ENCODE data around the gene IRF7. TPM values are rescaled to one million over a fixed set of nuclear protein-coding genes. Genes with fewer than 3 reads are reported as not detected.

IRF7 gene
- total RNA-seq, 5 donors from 2014 or later (not counting 1 experiment from before 2014, with no cell fraction given), result 58.9 to 128 (median 73.7) TPM

DNA sequence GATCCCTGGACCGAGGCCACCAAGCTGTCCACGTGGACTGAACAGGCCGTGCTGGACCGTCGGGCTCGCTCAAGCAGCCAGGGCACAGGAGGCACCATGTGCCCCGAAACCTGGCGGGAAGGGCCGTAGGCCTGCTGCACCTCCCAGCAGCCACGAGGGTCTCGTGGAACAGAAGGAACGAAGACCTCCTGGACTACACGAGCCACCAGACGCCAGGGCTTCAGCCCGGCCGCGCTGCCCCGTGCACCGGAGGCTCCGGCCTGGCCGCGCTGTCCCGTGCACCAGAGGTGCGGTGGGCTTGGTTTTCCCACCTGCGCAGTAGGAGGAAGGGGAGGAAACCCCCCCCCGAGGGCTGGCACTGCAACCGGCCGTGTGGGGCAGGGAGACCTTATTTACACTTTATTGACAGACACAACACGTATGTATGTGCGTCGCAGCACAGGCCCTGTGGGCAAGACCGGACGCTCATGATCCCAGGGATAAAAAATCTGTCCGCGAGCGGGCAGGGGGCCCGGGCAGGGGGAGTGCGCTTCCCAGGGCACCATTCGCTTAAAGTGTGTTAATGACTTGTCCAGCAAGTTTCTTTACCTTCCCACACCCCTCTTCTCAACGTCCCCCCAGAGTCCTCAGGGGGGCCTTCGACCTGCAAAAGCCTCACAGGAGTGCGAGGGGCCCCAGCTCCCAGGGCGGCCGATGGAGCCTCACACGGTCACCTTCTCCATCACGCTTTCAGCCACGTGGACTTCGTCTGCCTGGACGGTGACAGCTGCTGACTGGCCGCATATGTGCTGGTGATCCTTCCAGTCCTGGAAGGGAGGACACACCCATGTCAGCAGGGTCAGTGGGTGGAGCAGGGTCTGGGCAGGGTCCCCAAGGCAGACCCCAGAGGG, 28.3 kb upstream of the IRF7 start:
- H3K9me3 ChIP-seq, result no peaks in the 10 kb centered on the region
- no peak overlapping the region for H3K27ac Mint-ChIP-seq

DNA sequence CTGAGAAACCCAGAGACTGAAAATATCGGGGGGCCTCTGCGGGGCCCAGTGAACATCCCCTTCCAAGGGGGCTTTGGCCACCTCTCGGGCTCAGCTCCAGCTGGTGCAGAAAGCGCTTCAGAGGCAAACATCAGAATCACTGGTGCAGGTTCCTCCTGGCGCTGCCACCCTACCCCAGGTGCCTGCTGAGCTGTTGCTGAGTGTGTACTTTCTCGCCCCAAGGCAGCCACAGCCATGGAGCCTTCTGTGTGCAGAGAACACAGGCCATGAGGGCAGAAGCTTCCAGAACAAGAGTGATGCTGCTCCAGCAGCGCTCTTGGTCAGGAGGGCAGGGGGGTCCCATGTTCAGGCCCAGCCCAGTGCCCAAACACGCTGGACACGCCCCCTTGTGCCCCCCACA, 27.6 kb upstream of the IRF7 start:
- WGBS (ENCODE audit: insufficient coverage), result 85% methylated on average over 9 of the region's 9 CpGs
- CTCF ChIA-PET, result no interaction called here
- Histone ChIP-seq H3K27ac (ENCODE audit: low read length) (no peak overlapping the region), H3K27me3 (replicated peaks in 1 of 2; ENCODE audit: control insufficient read depth in 2 of 2, extremely low read depth in 1 of 2, insufficient read depth in 2 of 2, low read length in 1 of 2) (peaks cover 0 to 22% of the 10 kb centered on the region in 2 experiments), H3K4me3 (ENCODE audit: control insufficient read depth in 1 of 2, extremely low read depth in 1 of 2, low read length in 1 of 2) (no peak overlapping the region), H3K9me3 (no peaks in the 10 kb centered on the region), H3K36me3 (ENCODE audit: control insufficient read depth in 2 of 2, extremely low read depth in 1 of 2, insufficient read depth in 1 of 2, low read length in 1 of 2) (peaks cover 7 to 14% of the 10 kb centered on the region in 2 donors), H3K4me1 (ENCODE audit: control insufficient read depth in 1 of 2, extremely low read depth in 1 of 2, insufficient read depth in 2 of 2, low read length in 2 of 2) (peaks cover 0 to 19% of the 10 kb centered on the region in 2 experiments)
- no peaks in the 10 kb centered on the region for H3K9me3 Mint-ChIP-seq
- peaks cover 8 to 18% (median 13%) of the 10 kb centered on the region in 3 donors for H3K4me1 Mint-ChIP-seq
- ATAC-seq (replicated peaks in 1 of 4), result peak in 1 of 4 experiments; percentile 49
- peaks cover 3 to 13% of the 10 kb centered on the region in 2 donors for H3K27me3 Mint-ChIP-seq
- POLR2A ChIA-PET, result no interaction called here
- H3K4me3 Mint-ChIP-seq, result no peak overlapping the region
- peaks cover 5% of the 10 kb centered on the region for H3K36me3 Mint-ChIP-seq
- no peak overlapping the region for H3K27ac Mint-ChIP-seq
- peak in 3 of 35 experiments; percentile 22 to 35 (median 31) for DNase-seq

More for the DNA sequence above, 28.3 kb upstream of the IRF7 start:
- Histone ChIP-seq H3K27me3 (replicated peaks in 1 of 2; ENCODE audit: control insufficient read depth in 2 of 2, extremely low read depth in 1 of 2, insufficient read depth in 2 of 2, low read length in 1 of 2) (peaks cover 0 to 15% of the 10 kb centered on the region in 2 experiments), H3K36me3 (ENCODE audit: control insufficient read depth in 2 of 2, extremely low read depth in 1 of 2, insufficient read depth in 1 of 2, low read length in 1 of 2) (peaks cover 7 to 14% of the 10 kb centered on the region in 2 donors), H3K4me3 (ENCODE audit: control insufficient read depth in 1 of 2, extremely low read depth in 1 of 2, low read length in 1 of 2) (no peak overlapping the region), H3K4me1 (ENCODE audit: control insufficient read depth in 1 of 2, extremely low read depth in 1 of 2, insufficient read depth in 2 of 2, low read length in 2 of 2) (peaks cover 0 to 12% of the 10 kb centered on the region in 2 experiments), H3K27ac (ENCODE audit: low read length) (no peak overlapping the region)
- ChIA-PET POLR2A (no interaction called here), CTCF (no interaction called here)
- ATAC-seq (replicated peaks in 1 of 4) (no peak), DNase-seq (no peak)
- WGBS (ENCODE audit: insufficient coverage), result 98% methylated on average over 27 of the region's 50 CpGs
- Mint-ChIP-seq H3K36me3 (peaks cover 8% of the 10 kb centered on the region), H3K4me3 (no peak overlapping the region), H3K9me3 (no peaks in the 10 kb centered on the region), H3K4me1 (peaks cover 2 to 12% (median 6%) of the 10 kb centered on the region in 3 donors), H3K27me3 (peaks cover 0 to 6% of the 10 kb centered on the region in 2 donors)

DNA sequence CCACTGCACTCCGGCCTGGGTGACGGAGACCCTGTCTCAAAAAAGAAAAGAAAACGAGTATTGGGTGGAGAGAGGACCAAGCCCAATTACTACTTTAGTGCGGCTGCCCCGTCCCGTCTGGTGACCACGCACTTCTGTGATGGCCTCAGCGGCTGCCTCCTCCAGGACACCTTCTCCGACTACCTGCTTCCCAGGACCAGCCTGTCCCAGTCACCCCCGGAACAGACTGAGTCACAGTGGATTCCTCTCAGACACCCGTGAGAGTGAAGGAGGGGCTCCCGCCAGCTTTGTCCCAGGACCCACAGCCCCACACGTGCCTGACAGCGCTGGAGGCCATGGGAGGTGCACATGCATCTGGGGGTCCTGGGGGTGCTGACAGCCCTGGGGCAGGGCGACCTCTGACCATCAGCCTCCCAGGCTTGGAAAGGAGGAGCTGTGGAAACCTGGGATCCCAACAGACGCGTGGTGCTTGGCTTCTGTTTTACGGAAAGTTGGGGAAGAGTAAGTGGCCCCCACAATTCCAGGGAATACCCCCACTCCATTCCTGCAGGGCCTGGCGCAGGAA, 26.1 kb upstream of the IRF7 start:
- peaks cover 0 to 34% of the 10 kb centered on the region in 2 experiments for H3K27me3 ChIP-seq (replicated peaks in 1 of 2; ENCODE audit: control insufficient read depth in 2 of 2, extremely low read depth in 1 of 2, insufficient read depth in 2 of 2, low read length in 1 of 2)
- POLR2A ChIA-PET, result interaction anchor here in 1 of 2 donors (0.6 kb wide), 1 partner anchor 119 kb away, joined by 5 read pairs; no protein-coding TSS in a partner anchor
- Mint-ChIP-seq H3K27me3 (peaks cover 8 to 21% of the 10 kb centered on the region in 2 donors), H3K27ac (no peak overlapping the region), H3K36me3 (peaks cover 3% of the 10 kb centered on the region), H3K9me3 (no peaks in the 10 kb centered on the region), H3K4me3 (peak overlapping the region in 1 of 3 donors; percentile 75), H3K4me1 (peaks cover 12 to 19% (median 19%) of the 10 kb centered on the region in 3 donors)
- no peak for DNase-seq
- no peaks in the 10 kb centered on the region for H3K9me3 ChIP-seq
- peaks cover 7 to 14% of the 10 kb centered on the region in 2 donors for H3K36me3 ChIP-seq (ENCODE audit: control insufficient read depth in 2 of 2, extremely low read depth in 1 of 2, insufficient read depth in 1 of 2, low read length in 1 of 2)
- ATAC-seq (replicated peaks in 1 of 4), result no peak
- CTCF ChIA-PET, result no interaction called here
- WGBS (ENCODE audit: insufficient coverage), result 94% methylated on average over 10 of the region's 19 CpGs
- no peak overlapping the region for H3K27ac ChIP-seq (ENCODE audit: low read length)
- H3K4me1 ChIP-seq (ENCODE audit: control insufficient read depth in 1 of 2, extremely low read depth in 1 of 2, insufficient read depth in 2 of 2, low read length in 2 of 2), result peaks cover 0 to 32% of the 10 kb centered on the region in 2 experiments
- no peak overlapping the region for H3K4me3 ChIP-seq (ENCODE audit: control insufficient read depth in 1 of 2, extremely low read depth in 1 of 2, low read length in 1 of 2)

DNA sequence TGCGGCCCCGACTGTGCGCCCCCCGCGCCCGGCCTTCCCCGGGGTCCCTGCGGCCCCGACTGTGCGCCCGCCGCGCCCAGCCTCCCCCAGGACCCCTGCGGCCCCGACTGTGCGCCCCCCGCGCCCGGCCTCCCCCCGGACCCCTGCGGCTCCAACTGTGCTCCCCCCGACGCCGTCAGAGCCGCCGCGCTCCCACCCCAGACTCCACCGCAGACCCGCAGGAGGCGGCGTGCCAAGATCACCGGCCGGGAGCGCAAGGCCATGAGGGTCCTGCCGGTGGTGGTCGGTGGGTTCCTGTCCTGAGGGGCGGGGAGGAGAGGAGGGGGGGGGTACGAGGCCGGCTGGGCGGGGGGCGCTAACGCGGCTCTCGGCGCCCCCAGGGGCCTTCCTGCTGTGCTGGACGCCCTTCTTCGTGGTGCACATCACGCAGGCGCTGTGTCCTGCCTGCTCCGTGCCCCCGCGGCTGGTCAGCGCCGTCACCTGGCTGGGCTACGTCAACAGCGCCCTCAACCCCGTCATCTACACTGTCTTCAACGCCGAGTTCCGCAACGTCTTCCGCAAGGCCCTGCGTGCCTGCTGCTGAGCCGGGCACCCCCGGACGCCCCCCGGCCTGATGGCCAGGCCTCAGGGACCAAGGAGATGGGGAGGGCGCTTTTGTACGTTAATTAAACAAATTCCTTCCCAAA, 24.4 kb upstream of the IRF7 start:
- POLR2A ChIA-PET, result no interaction called here
- H3K27ac Mint-ChIP-seq, result peak overlapping the region in 1 of 2 donors; percentile 39

DNA sequence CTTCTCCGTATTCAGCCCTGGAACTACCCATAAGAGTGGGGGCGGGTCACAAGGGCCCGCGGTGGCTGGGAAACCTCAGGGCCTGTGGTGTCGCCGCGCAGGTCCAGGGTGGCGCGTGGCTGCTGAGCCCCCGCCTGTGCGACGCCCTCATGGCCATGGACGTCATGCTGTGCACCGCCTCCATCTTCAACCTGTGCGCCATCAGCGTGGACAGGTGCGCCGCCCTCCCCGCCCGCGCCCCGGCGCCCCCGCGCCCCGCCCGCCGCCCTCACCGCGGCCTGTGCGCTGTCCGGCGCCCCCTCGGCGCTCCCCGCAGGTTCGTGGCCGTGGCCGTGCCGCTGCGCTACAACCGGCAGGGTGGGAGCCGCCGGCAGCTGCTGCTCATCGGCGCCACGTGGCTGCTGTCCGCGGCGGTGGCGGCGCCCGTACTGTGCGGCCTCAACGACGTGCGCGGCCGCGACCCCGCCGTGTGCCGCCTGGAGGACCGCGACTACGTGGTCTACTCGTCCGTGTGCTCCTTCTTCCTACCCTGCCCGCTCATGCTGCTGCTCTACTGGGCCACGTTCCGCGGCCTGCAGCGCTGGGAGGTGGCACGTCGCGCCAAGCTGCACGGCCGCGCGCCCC, 23.7 kb upstream of the IRF7 start:
- peaks cover 0 to 35% of the 10 kb centered on the region in 2 experiments for H3K4me1 ChIP-seq (ENCODE audit: control insufficient read depth in 1 of 2, extremely low read depth in 1 of 2, insufficient read depth in 2 of 2, low read length in 2 of 2)
- no peaks in the 10 kb centered on the region for H3K36me3 Mint-ChIP-seq
- POLR2A ChIA-PET, result no interaction called here
- H3K9me3 Mint-ChIP-seq, result no peaks in the 10 kb centered on the region
- peaks cover 14 to 35% of the 10 kb centered on the region in 2 donors for H3K27me3 Mint-ChIP-seq
- H3K4me3 ChIP-seq (ENCODE audit: control insufficient read depth in 1 of 2, extremely low read depth in 1 of 2, low read length in 1 of 2), result peak overlapping the region in 1 of 2 donors; percentile 38
- CTCF ChIA-PET, result no interaction called here
- peak; percentile 11 to 30 (median 22) for ATAC-seq (replicated peaks in 1 of 4)
- peaks cover 15 to 19% (median 19%) of the 10 kb centered on the region in 3 donors for H3K4me1 Mint-ChIP-seq
- H3K9me3 ChIP-seq, result no peaks in the 10 kb centered on the region
- peaks cover 0 to 55% of the 10 kb centered on the region in 2 experiments for H3K27me3 ChIP-seq (replicated peaks in 1 of 2; ENCODE audit: control insufficient read depth in 2 of 2, extremely low read depth in 1 of 2, insufficient read depth in 2 of 2, low read length in 1 of 2)
- no peak overlapping the region for H3K27ac Mint-ChIP-seq
- peak overlapping the region in 1 of 3 donors; percentile 75 for H3K4me3 Mint-ChIP-seq
- no peak overlapping the region for H3K27ac ChIP-seq (ENCODE audit: low read length)
- 8% methylated on average over 76 of the region's 80 CpGs for WGBS (ENCODE audit: insufficient coverage)
- no peak for DNase-seq
- peaks cover 5 to 11% of the 10 kb centered on the region in 2 donors for H3K36me3 ChIP-seq (ENCODE audit: control insufficient read depth in 2 of 2, extremely low read depth in 1 of 2, insufficient read depth in 1 of 2, low read length in 1 of 2)

More for the DNA sequence above, 24.4 kb upstream of the IRF7 start:
- CTCF ChIA-PET, result no interaction called here
- ATAC-seq (replicated peaks in 1 of 4) (peak in 2 of 4 experiments; percentile 14 to 24), DNase-seq (peak in 1 of 35 experiments; percentile 52)
- WGBS (ENCODE audit: insufficient coverage), result 10% methylated on average over 55 of the region's 69 CpGs
- peaks cover under 1% of the 10 kb centered on the region for H3K36me3 Mint-ChIP-seq
- Histone ChIP-seq H3K4me3 (ENCODE audit: control insufficient read depth in 1 of 2, extremely low read depth in 1 of 2, low read length in 1 of 2) (peak overlapping the region in 1 of 2 donors; percentile 50), H3K27ac (ENCODE audit: low read length) (no peak overlapping the region), H3K27me3 (replicated peaks in 1 of 2; ENCODE audit: control insufficient read depth in 2 of 2, extremely low read depth in 1 of 2, insufficient read depth in 2 of 2, low read length in 1 of 2) (peaks cover 0 to 51% of the 10 kb centered on the region in 2 experiments), H3K36me3 (ENCODE audit: control insufficient read depth in 2 of 2, extremely low read depth in 1 of 2, insufficient read depth in 1 of 2, low read length in 1 of 2) (peaks cover 7 to 13% of the 10 kb centered on the region in 2 donors), H3K4me1 (ENCODE audit: control insufficient read depth in 1 of 2, extremely low read depth in 1 of 2, insufficient read depth in 2 of 2, low read length in 2 of 2) (peaks cover 0 to 35% of the 10 kb centered on the region in 2 experiments), H3K9me3 (no peaks in the 10 kb centered on the region)
- peak overlapping the region; percentile 25 to 75 (median 37) for H3K4me3 Mint-ChIP-seq
- H3K4me1 Mint-ChIP-seq, result peaks cover 15 to 19% (median 19%) of the 10 kb centered on the region in 3 donors
- no peaks in the 10 kb centered on the region for H3K9me3 Mint-ChIP-seq
- peaks cover 14 to 32% of the 10 kb centered on the region in 2 donors for H3K27me3 Mint-ChIP-seq
